Measurements from ENCODE around the gene ZNF500. TPM values are rescaled to one million over a fixed set of nuclear protein-coding genes. Genes with fewer than 3 reads are reported as not detected.
"Not testable (repeated sequence)": the region's sequence is repeated elsewhere in the genome, so short reads cannot be mapped to it uniquely, and the experiment has no call there.

ZNF500 gene
- total RNA-seq, 1 donor from 2014 or later, result 23.6 TPM

GRCh38 chr16:4744555-4745273 lies 22.2 kb downstream of the ZNF500 start:
- DNase-seq, result no peak

DNA sequence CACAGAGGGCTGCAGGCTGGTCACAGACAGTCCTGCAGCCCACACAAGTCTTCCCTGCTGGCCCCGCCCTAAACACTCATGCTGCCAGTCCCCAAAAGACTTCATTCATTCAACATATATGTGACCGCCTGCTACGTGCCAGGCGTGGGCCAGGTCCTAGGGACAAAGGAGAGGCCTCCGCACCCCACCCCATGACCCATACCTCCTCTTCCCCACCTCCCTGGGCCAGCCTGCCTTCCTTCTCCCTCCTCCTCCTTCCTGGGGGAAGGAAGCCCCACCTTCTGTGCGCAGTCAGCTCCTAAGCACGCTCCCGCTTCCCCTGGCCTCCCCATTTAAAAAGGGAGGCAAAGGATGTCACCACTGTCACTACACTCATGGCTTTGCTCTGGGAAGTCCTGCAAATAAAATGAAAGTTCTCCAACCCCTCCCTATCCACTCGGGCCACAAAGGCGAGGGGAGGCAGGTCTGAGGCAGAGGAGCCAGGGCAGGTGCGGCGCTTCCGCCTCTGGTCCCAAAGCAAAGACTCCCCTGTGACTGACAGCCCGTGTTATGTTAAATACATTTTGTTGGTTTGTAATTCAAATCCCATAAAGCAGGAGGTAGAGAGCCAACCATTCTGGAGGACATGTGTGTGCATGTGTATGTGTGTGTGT lies 23.6 kb downstream of the ZNF500 start:
- DNase-seq, result no peak

GRCh38 chr16:4738370-4738769 lies 28.6 kb downstream of the ZNF500 start:
- not testable (repeated sequence) for DNase-seq

- DNase-seq, result no peak
Observed at GRCh38 chr16:4737545-4737944, 29.4 kb downstream of the ZNF500 start.

GRCh38 chr16:4736546-4736945 lies 30.4 kb downstream of the ZNF500 start:
- no peak for DNase-seq

DNA sequence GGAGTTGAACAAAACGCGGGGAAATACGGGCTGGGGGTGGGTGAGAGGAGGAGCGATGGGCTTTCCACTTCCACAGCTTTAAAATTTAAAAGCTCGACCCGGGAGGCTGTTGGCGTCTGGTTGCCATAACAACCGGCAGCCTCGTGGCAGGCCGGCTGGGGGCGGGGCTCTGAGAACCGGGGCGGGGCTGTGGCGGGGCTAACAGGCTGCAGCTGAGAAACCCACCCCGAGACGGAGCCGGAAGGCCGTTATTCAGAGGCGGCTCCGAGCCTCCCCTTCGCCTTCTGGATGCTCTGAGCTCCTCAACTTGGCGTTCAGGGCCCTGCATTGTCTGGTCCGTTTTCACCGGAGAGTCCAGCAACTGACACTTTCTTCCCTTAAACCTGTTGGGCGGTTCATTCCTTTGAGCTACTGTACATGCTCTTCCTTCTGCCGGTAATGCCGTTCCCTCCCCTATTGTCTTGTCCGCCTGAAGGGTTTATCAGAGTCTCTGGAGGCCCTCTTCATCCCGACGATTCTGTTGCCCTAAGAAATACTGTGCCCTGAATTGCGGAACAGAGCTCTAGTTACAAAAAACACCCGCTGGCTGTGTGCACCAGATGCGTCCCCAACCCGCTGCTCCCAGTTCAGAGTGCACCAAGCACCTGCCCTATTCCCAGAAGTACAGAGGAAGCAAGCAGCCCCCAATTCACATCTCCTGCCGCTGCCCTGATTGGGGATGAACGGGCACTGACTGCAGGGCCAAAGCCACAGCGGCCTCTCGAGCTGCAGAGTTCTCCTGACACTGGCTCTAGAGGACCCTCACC lies 32.0 kb downstream of the ZNF500 start:
- DNase-seq, result peak; percentile 94

GRCh38 chr16:4734063-4734729 lies 32.8 kb downstream of the ZNF500 start, which contains the start of the genes ANKS3 and DNAAF8:
ANKS3 (minus strand) TSS chr16:4734271; CDS start chr16:4730149, 4,122 bp downstream.
DNAAF8 (plus strand) TSS chr16:4734537; CDS start chr16:4736515, 1,978 bp downstream.
- peak; percentile 98 for DNase-seq

- no peak for DNase-seq
Observed at GRCh38 chr16:4733747-4734062, 33.3 kb downstream of the ZNF500 start.

DNA sequence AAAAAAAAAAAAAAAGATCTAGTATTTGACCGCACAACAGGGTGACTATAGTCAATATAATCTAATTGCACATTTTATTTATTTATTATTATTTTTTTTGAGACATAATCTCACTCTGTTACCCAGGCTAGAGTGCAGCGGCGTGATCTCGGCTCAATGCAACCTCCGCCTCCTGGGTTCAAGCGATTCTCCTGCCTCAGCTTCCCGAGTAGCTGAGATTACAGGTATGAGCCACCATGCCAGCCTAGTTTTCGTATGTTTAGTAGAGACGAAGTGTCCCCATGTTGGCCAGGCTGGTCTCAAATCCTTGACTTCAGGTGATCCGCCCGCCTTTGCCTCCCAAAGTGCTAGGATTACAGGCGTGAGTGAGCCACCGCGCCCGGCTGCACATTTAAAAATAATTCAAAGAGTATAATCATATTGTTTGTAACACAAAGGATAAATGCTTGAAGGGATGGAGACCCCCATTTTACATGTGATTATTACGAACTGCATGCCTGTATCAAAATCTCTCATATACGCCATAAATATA lies 33.7 kb downstream of the ZNF500 start:
- no peak for DNase-seq

DNA sequence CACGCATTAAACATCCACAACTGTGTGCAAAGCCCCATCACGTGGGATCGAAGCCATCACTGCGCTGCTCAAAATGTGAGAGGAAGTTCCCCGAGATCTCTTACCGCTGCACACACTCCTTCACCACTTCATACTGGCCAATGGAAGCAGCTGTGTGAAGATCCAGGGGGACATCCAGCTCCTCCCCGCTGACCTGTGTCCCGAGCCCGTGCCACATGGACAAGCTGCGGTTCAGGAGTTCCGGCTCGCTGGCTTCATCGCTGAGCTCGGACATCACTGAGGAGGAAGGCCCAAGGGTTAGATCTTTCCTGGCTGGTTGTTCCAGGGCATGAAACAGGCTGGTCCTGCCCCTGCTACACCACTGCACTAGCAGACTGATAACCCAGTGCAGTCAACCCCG lies 37.1 kb downstream of the ZNF500 start:
- no peak for DNase-seq

DNA sequence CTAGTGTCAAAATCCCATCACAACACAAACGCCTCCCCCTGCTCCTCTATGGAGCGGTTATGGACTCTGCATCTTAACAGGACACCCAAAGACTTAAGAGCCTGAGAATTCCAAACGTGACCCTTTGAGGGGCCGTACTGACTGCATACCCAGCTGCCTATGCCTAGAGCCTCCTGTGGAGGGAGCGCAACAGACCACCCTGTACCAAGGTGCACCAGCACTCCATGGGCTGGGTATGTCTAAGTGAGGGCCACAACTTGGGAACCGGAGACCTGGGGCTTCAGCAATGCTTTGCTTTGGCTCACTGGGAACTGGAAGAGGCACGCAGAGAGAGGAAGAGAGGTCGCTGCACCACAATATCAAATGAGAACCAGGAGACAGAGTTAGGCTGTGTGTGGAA lies 38.3 kb downstream of the ZNF500 start:
- no peak for DNase-seq

DNA sequence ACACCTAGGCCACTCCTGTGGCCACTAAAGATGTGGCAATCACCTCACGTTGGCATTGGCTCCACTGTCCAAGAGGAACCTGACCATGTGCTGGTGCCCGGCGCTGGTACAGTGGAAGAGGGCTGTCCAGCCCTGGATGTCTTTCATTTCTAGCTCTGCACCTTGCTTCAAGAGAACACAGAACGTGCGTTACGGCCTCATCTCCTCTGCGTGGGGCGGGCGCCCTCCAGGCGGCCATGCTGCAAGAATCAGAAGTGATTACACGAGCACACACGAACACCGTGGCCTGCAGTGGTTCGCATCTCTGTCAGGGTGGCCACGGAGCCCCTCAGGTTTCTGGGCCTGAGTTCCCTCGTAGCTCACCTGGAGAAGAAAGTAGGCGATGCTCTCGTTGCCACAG lies 40.3 kb downstream of the ZNF500 start:
- DNase-seq, result no peak

DNA sequence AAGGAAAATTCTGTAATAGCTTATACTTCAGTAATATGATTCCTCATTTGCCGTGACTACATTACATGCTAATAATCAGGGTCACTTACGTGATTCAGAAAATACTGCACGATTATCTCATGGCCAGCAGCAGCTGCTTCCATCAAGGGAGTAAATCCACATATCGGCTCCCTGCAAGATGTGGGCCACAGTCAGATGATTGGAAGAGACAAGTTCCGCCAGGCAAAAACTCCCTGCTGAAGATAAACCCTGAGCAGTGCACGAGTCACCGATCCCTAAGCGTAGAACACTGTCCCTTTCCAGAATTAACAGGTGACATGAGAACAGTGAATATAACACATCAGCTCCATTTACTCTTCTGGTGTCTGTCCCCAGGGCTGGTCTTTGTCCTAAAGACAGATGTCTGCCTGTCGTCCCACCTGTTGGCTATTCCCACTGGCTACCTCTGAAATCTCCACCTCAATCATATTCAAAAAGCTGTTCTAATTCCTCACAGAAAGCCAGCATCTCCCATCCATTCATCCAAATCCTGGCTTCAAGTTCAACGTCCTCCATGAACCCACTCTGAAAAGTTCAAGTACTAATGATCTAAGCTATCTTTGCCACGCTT lies 42.2 kb downstream of the ZNF500 start:
- peak; percentile 43 for DNase-seq

DNA sequence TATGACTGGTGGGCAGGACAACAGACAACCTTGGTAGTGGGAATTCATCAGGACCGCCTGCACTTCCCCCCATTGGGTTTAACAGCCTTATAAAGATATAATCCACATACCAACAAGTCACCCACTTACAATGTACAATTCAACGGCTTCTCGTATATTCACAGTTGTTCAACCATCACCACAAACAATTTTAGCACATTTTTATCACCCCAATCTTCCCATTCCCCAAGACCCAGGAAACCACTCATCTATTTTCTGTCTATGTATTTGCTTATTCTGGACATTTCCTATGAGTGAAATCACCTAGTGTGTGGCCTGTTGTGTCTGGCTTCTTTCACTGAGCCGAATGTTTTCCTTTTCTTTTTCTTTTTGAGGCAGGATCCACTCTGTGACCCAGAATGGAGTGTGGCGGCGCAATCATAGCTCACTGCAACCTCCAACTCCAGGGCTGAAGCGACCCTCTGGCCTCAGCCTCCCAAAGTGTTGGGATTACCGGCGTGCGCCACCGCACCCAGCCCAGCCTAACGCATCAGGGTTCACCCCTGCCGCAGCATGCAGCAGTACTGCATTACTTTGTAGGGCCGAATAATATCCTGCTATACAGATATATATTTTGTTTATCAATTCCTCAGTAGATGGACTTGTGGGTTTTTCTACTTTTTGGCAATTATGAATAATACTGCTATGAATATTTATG lies 43.7 kb downstream of the ZNF500 start:
- no peak for DNase-seq

GRCh38 chr16:4718466-4718865 lies 48.5 kb downstream of the ZNF500 start:
- DNase-seq, result no peak

GRCh38 chr16:4714996-4715395 lies 52.0 kb downstream of the ZNF500 start:
- DNase-seq, result no peak

DNA sequence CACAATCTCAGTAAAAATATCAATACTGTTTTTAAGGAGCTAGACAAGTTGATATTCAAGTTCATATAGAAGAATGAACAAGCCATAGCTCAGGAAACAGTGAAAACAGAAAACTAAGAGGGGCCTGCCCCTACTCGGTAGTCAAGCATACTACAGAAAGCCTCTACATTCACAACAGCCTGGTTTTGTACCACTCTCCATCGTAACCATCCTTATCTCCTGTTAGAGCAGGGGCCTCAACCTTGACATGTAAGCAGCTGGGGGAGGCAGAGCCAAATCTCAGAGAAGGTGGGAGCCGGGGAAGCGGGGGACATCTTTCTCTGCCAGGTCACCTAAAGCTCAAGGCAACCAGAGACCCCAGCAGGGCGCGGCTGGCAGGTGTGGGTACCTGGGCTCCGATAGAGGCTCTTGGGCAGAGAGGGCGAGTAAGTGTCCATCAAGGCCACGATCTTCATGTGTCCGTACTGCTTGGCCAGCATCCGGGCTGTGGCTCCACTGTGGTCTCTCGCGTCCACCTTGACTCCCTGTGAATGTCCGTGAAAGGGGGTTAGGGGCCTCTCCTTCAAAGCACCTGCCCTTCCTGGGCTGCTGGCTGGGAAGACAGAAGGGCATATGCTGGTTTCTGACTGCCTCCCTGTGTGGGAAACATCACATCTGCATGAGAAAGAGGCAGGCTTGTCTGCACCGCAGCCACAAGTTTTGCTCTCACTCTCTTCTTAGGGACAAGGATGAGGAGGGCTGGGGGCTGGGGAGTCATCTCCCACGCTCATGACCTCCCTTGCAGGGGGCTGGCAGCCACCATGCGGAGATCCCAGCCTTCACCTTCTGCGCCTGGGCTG lies 53.1 kb downstream of the ZNF500 start:
- no peak for DNase-seq

GRCh38 chr16:4709481-4709880 lies 57.5 kb downstream of the ZNF500 start:
- no peak for DNase-seq

DNA sequence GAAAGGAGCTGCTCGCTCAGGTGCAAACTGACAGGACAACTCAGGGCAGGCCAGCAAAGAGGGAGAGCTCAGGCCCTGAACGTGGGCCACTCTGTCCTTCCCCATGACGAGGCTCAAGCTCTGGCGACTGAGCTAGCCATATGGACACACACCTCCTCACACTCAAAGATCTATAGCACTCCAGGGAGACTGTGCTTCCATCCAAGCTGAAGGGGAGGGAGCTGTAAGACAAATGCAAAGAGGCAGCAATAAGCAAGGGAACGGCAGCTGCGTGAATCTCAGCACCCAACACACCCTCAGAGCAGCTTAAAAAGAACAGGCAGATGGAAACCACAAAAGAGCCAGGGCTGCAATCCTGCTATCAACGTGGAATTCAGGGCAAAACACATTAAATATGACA lies 60.1 kb downstream of the ZNF500 start:
- no peak for DNase-seq

DNA sequence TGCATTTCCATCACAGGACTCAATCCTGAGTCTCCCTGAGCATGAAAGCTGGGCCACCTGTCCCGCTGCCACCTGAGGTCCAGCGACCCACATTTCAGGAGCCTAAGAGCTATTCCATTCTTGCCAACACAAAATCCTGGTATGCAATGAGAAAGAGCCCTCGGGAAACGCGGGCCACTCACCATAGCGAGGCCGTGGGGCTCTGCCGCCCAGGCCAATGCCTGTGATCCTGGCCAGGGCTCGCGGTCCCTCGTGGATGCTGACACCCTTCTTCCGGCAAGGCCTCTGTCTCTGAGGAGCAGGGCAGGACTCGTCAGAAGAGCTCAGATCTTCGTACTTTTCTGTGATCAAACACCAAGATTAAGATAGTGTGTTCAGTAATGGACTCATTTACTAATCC lies 62.0 kb downstream of the ZNF500 start:
- DNase-seq, result no peak
